Measurements from ENCODE around the gene ST6GAL1. TPM values are rescaled to one million over a fixed set of nuclear protein-coding genes. Genes with fewer than 3 reads are reported as not detected.

The ST6GAL1 gene
- total RNA-seq, 1 donor from 2014 or later = 15.8 TPM

DNA sequence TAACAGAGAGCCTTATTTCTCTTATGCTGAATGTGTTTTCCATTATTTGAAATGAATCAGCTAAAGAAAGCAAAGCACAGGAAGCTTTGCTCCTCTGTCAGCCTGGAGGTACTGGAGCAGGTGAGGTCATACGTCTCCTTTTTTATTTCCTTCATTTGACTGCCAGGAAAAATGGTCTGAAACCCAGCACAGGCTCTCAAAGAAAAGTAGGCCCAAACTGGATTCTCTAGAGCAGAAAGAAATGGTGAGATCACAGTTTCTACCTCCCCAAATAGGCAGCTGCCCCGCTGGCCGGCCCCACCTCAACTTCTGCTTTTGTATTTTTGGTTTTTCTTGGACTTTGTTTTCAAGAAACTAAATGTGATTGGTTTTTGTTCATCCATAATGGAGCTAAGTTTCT, 113.9 kb downstream of the ST6GAL1 start:
- Histone ChIP-seq H3K4me2 (ENCODE audit: low read length) (no peak overlapping the region), H3K27me3 (ENCODE audit: insufficient read depth, low read length) (no peaks in the 10 kb centered on the region), H3K9ac (ENCODE audit: low read length) (no peak overlapping the region), H3K4me3 (ENCODE audit: insufficient read depth, low read depth, low read length) (no peak overlapping the region), H3K9me3 (ENCODE audit: insufficient read depth, low read depth, low read length) (no peaks in the 10 kb centered on the region), H3K36me3 (ENCODE audit: insufficient read depth, low read length) (no peaks in the 10 kb centered on the region), H3K4me1 (ENCODE audit: insufficient read depth, low read length) (peaks cover 9% of the 10 kb centered on the region), H3K27ac (ENCODE audit: low read depth, low read length) (no peak overlapping the region), H2AFZ (ENCODE audit: low read depth, low read length) (no peak overlapping the region), H3K79me2 (ENCODE audit: insufficient read depth, low read length) (no peaks in the 10 kb centered on the region), H4K20me1 (ENCODE audit: insufficient read depth, low read length) (no peaks in the 10 kb centered on the region)
- H3K27ac Mint-ChIP-seq (ENCODE audit: unreplicated experiment) = peak overlapping the region; percentile 31
- H3K27me3 Mint-ChIP-seq (ENCODE audit: low read depth, unreplicated experiment) = no peaks in the 10 kb centered on the region
- peaks cover 9% of the 10 kb centered on the region for H3K36me3 Mint-ChIP-seq (ENCODE audit: low read depth, unreplicated experiment)
- H3K4me3 Mint-ChIP-seq (ENCODE audit: unreplicated experiment) = no peak overlapping the region
- H3K9me3 Mint-ChIP-seq (ENCODE audit: unreplicated experiment) = no peaks in the 10 kb centered on the region
- no peak for TF ChIP-seq CTCF (IDR thresholded peaks at IDR 0.05; ENCODE audit: insufficient read depth, low read depth, low read length)
- TF ChIP-seq EZH2 (IDR thresholded peaks at IDR 0.05; ENCODE audit: insufficient read depth, low read length) = no peak
- no peak for FAIRE-seq
- DNase-seq (ENCODE audit: low read depth) = no peak
- peaks cover 31% of the 10 kb centered on the region for H3K4me1 Mint-ChIP-seq (ENCODE audit: low read depth, unreplicated experiment)

DNA sequence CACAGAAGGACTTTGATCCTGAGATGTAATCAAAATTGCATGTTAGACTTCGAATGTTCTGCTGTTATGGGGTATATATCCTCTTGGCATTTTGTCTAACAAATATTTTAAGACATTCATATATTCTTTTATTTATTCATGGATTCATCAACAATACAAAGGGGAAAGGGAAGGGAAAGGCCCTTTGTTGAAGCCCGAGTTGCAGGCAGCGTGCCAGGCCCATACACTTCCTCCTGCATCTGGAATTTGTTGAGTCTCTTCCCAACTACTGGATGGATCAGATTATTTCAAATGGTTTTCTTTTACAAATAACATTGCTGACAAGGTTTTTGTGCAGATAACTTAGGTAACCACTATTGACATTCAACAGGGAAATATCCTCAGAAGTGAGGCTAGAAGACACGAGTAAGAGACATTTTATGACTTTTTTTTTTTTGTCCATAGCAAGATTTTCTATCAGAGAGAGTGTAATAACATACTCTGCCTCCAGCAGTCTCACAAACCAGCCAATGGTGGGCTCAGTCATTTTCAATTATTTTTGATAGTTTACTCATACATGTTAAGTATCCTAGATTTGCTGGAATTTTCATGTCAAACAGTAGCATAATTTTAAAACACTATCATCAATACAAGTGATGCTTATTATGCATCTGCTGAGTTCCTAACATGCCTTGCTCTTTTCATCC, 114.7 kb downstream of the ST6GAL1 start:
- no peaks in the 10 kb centered on the region for H3K27me3 ChIP-seq (ENCODE audit: insufficient read depth, low read length)
- H3K4me2 ChIP-seq (ENCODE audit: low read length) = no peak overlapping the region
- no peak overlapping the region for H3K27ac Mint-ChIP-seq (ENCODE audit: unreplicated experiment)
- no peaks in the 10 kb centered on the region for H3K27me3 Mint-ChIP-seq (ENCODE audit: low read depth, unreplicated experiment)
- H4K20me1 ChIP-seq (ENCODE audit: insufficient read depth, low read length) = no peaks in the 10 kb centered on the region
- no peaks in the 10 kb centered on the region for H3K79me2 ChIP-seq (ENCODE audit: insufficient read depth, low read length)
- H3K9me3 ChIP-seq (ENCODE audit: insufficient read depth, low read depth, low read length) = no peaks in the 10 kb centered on the region
- peaks cover 31% of the 10 kb centered on the region for H3K4me1 Mint-ChIP-seq (ENCODE audit: low read depth, unreplicated experiment)
- H3K9me3 Mint-ChIP-seq (ENCODE audit: unreplicated experiment) = no peaks in the 10 kb centered on the region
- peaks cover 9% of the 10 kb centered on the region for H3K4me1 ChIP-seq (ENCODE audit: insufficient read depth, low read length)
- DNase-seq (ENCODE audit: low read depth) (no peak), FAIRE-seq (no peak)
- H3K36me3 ChIP-seq (ENCODE audit: insufficient read depth, low read length) = no peaks in the 10 kb centered on the region
- no peak overlapping the region for H3K4me3 ChIP-seq (ENCODE audit: insufficient read depth, low read depth, low read length)
- no peak for TF ChIP-seq EZH2 (IDR thresholded peaks at IDR 0.05; ENCODE audit: insufficient read depth, low read length)
- TF ChIP-seq CTCF (IDR thresholded peaks at IDR 0.05; ENCODE audit: insufficient read depth, low read depth, low read length) = no peak
- H3K4me3 Mint-ChIP-seq (ENCODE audit: unreplicated experiment) = no peak overlapping the region
- H3K27ac ChIP-seq (ENCODE audit: low read depth, low read length) = no peak overlapping the region
- peaks cover 4% of the 10 kb centered on the region for H3K36me3 Mint-ChIP-seq (ENCODE audit: low read depth, unreplicated experiment)
- H3K9ac ChIP-seq (ENCODE audit: low read length) = no peak overlapping the region
- no peak overlapping the region for H2AFZ ChIP-seq (ENCODE audit: low read depth, low read length)

DNA sequence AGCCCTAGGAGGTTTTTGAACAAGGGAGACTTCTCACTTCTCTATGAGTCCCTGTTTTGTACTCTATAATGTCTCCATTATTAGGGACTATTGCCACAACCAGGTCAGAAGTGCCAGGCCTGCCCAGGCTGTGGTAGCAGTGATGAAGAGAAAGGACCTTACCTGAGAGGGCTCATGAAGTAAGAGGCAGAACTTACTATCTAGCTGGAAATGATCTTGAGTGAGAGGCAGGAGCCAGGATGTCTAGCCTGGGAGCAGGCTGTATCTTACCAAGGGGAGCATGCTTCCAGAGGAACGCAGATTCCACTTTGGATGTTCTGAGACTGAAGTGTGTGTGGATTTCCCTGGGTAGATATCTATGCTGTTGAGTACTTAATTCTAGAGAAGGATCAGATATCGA, 115.7 kb downstream of the ST6GAL1 start:
- Mint-ChIP-seq H3K4me1 (ENCODE audit: low read depth, unreplicated experiment) (peaks cover 24% of the 10 kb centered on the region), H3K4me3 (ENCODE audit: unreplicated experiment) (no peak overlapping the region), H3K27me3 (ENCODE audit: low read depth, unreplicated experiment) (no peaks in the 10 kb centered on the region), H3K9me3 (ENCODE audit: unreplicated experiment) (no peaks in the 10 kb centered on the region), H3K27ac (ENCODE audit: unreplicated experiment) (no peak overlapping the region), H3K36me3 (ENCODE audit: low read depth, unreplicated experiment) (peaks cover 8% of the 10 kb centered on the region)
- FAIRE-seq (no peak), DNase-seq (ENCODE audit: low read depth) (no peak)
- Histone ChIP-seq H2AFZ (ENCODE audit: low read depth, low read length) (no peak overlapping the region), H4K20me1 (ENCODE audit: insufficient read depth, low read length) (no peaks in the 10 kb centered on the region), H3K27ac (ENCODE audit: low read depth, low read length) (no peak overlapping the region), H3K79me2 (ENCODE audit: insufficient read depth, low read length) (no peaks in the 10 kb centered on the region), H3K4me1 (ENCODE audit: insufficient read depth, low read length) (peaks cover 9% of the 10 kb centered on the region), H3K4me3 (ENCODE audit: insufficient read depth, low read depth, low read length) (no peak overlapping the region), H3K9ac (ENCODE audit: low read length) (no peak overlapping the region), H3K9me3 (ENCODE audit: insufficient read depth, low read depth, low read length) (no peaks in the 10 kb centered on the region), H3K36me3 (ENCODE audit: insufficient read depth, low read length) (no peaks in the 10 kb centered on the region), H3K27me3 (ENCODE audit: insufficient read depth, low read length) (no peaks in the 10 kb centered on the region), H3K4me2 (ENCODE audit: low read length) (no peak overlapping the region)
- TF ChIP-seq CTCF (IDR thresholded peaks at IDR 0.05; ENCODE audit: insufficient read depth, low read depth, low read length) (no peak), EZH2 (IDR thresholded peaks at IDR 0.05; ENCODE audit: insufficient read depth, low read length) (no peak)

Data from astrocyte (in vitro differentiated cells and primary cell).